Vagina (tissue), 2 donors: ENCODE data around the gene ZBED5.

Experiments used
- POLR2A ChIP-seq, 2 donors: fragments of 450-650 bp; IDR thresholded peaks; one replicate each; pipeline ENCODE4 v1.6.1; 2017; ENCODE audit warnings: antibody characterized with exemption in 2 of 2, mild to moderate bottlenecking in 2 of 2, moderate library complexity in 2 of 2
- POLR2AphosphoS5 ChIP-seq, 2 donors: sonication (generic); formaldehyde crosslinking; IDR thresholded peaks; one replicate each; pipeline ENCODE4 v1.9.0; 2017; ENCODE audit warnings: antibody characterized with exemption in 2 of 2, mild to moderate bottlenecking in 2 of 2, low read depth in 1 of 2; ENCODE audit not compliant: insufficient read depth in 1 of 2
- TF ChIP-seq, protein P1 (sequence below), 3 experiments: fragments of 450-650 bp in 2 of 3; fragments of 200-600 bp in 1 of 3; sonication (generic) in 1 of 3; IDR thresholded peaks; one replicate each; pipeline ENCODE4 v1.5.1; 2017 to 2019; ENCODE audit warnings: antibody characterized with exemption in 3 of 3, mild to moderate bottlenecking in 2 of 3, moderate library complexity in 2 of 3

- TF ChIP-seq POLR2A (IDR thresholded peaks at IDR 0.05) (no peak), POLR2AphosphoS5 (IDR thresholded peaks at IDR 0.05; ENCODE audit: insufficient read depth in 1 of 2, low read depth in 1 of 2) (no peak)
- TF ChIP-seq, protein P1, sequence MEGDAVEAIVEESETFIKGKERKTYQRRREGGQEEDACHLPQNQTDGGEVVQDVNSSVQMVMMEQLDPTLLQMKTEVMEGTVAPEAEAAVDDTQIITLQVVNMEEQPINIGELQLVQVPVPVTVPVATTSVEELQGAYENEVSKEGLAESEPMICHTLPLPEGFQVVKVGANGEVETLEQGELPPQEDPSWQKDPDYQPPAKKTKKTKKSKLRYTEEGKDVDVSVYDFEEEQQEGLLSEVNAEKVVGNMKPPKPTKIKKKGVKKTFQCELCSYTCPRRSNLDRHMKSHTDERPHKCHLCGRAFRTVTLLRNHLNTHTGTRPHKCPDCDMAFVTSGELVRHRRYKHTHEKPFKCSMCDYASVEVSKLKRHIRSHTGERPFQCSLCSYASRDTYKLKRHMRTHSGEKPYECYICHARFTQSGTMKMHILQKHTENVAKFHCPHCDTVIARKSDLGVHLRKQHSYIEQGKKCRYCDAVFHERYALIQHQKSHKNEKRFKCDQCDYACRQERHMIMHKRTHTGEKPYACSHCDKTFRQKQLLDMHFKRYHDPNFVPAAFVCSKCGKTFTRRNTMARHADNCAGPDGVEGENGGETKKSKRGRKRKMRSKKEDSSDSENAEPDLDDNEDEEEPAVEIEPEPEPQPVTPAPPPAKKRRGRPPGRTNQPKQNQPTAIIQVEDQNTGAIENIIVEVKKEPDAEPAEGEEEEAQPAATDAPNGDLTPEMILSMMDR (IDR thresholded peaks at IDR 0.05) = no peak
These were observed 19.8 kb downstream of the ZBED5 start for GRCh38 chr11:10838083-10838482.
